Measurements from ENCODE around the gene MED26. TPM values are rescaled to one million over a fixed set of nuclear protein-coding genes. Genes with fewer than 3 reads are reported as not detected.

The MED26 gene
- total RNA-seq, 4 donors from 2014 or later, result 7.2 to 15.5 (median 8.2) TPM

DNA sequence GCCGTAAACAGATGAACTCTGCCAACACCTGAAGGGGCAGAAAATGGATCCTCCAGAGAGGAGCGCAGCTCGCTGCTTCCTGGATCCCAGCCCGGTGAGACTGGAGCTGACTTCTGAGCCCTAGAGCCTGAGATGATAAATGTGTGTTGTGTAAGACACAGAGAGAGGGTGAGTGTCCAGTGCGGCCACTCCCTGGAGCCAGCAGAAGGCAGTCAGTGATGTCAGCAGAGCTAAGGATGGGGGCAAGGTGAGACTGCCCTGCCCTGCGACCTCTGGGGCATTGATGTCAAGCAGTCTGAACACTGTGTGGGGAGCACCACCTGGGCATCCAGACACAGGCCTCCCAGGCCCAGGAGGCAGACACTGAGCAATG is 46.0 kb downstream of the MED26 start:
- TF ChIP-seq, protein P1, sequence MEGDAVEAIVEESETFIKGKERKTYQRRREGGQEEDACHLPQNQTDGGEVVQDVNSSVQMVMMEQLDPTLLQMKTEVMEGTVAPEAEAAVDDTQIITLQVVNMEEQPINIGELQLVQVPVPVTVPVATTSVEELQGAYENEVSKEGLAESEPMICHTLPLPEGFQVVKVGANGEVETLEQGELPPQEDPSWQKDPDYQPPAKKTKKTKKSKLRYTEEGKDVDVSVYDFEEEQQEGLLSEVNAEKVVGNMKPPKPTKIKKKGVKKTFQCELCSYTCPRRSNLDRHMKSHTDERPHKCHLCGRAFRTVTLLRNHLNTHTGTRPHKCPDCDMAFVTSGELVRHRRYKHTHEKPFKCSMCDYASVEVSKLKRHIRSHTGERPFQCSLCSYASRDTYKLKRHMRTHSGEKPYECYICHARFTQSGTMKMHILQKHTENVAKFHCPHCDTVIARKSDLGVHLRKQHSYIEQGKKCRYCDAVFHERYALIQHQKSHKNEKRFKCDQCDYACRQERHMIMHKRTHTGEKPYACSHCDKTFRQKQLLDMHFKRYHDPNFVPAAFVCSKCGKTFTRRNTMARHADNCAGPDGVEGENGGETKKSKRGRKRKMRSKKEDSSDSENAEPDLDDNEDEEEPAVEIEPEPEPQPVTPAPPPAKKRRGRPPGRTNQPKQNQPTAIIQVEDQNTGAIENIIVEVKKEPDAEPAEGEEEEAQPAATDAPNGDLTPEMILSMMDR (IDR thresholded peaks at IDR 0.05), result no peak
- peak; percentile 82 for ATAC-seq (ENCODE audit: low FRiP score)
- DNase-seq (ENCODE audit: low spot score), result no peak

DNA sequence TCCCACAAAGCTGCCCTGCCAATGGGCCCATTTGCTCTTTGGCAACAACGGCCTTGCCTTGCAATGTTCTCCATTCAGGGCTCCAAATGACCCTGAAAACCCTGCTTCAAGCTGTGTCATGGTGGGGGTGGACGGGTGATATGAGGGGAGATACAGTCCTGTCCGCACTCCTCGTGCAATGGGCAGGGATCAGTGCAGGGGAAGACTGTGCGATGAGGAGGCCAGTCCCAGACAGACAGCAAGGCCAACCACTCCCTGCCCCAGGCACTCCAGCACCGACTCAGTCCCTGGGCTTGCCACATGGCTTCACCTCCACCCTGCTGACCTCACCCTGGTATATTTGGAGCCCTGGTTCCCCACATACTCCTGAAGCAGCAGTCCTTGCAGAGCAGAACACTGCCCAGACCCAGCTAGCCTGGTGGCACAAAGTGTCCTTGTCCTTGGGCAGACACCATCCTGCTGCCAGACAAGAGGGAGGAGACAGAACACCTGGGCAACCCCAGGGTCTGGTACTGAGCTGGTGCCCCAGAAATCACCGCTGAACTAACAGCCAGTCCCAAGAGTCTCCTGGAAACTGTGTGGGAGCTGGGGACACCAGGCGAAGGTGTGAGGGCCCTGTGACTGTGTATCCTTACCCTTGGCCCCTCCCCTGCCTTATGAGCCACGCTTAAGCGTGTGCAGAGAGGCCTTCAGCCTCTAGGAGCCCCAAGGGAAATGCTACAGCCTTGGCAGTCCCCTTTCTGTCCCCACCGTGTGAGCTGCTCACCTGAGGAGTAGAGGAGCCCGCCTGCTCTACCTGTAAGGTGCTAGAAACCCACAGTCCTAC is 46.6 kb downstream of the MED26 start:
- no peak for DNase-seq (ENCODE audit: low spot score)
- ATAC-seq (ENCODE audit: low FRiP score), result peak; percentile 25
- TF ChIP-seq, protein P1 (IDR thresholded peaks at IDR 0.05), result no peak

DNA sequence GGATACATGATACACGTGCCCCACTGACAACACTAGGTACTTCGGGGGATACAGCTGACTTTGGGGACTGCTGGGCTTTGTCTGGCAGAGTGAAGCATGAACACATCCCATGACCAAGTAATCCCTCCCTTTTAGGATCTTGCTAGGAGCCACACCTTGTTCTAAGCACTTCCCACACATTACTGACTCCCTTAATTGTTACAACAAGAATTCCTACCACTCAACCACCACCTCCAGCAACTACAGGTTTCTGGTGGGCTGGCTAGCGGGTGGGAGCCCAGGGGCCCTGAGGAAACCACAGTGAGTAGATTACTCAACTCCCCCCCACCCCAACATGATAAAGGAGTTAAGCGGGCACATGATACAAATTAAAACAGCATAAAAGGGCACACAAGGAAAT is 48.6 kb downstream of the MED26 start:
- DNase-seq (ENCODE audit: low spot score), result no peak
- TF ChIP-seq, protein P1 (IDR thresholded peaks at IDR 0.05), result no peak
- ATAC-seq (ENCODE audit: low FRiP score), result no peak

DNA sequence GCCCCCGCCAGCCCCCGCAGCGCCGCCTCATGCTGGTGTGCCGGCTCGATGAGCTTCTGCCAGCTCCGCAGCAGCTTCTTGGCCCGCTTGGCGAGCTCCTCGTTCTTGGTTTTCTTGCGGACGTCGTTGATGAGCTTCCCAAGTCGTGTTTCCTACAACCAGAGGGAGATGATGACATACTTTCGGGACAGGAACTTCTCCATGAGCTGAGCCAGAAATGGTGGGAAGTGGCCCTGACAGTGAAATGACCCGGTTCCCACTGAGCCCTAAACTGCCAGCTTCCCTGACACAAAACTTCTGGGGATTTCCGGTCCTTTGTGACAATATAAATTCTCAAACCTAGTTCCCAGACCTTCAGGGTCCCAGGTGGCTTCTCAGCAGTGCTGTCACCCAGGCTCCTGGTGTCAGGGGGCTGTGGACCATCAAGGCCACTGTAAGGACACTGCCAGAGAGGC is 50.4 kb downstream of the MED26 start:
- no peak for ATAC-seq (ENCODE audit: low FRiP score)
- no peak for DNase-seq (ENCODE audit: low spot score)
- TF ChIP-seq, protein P1 (IDR thresholded peaks at IDR 0.05), result no peak

DNA sequence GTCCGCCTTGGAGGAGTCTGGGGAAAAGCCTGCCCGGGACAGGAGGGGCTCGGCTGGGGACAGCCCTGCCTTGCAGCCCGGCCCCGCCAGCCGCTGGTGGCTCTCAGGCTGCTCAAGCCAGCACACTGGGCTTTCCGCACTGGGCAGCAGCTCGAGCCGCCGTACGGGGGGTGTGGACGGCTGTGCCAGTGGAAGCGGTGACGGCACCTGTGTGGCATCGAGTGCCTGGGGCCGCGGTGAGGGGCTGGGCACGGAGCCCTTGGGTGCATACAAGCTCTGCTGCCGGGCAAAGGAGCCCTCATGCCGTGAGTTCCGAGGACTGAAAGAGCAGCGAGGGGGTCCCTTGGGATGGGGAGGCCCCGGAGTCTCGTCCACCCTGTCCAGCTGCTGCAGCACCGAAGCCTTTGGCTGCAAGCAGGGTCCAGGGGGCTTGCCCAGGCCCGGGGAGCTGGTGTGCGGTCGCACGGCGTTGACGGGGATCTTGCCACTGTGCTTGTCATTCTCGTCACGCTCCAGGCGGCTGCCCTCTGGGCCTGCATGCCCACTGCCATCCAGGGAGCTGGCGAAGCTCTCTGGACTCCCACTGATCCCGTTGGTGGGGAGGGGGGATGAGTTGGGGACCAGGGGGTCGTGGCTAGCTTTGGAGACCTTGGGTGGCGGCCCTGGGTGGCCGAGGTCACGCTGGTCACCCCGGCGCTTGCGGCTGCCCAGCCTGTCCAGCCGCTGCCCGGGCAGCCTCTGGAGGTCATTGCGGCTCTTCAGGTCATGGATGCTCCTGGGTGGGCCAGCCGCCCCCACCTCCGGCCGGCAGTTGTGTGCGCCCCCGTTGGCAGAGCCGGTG is 51.1 kb downstream of the MED26 start:
- TF ChIP-seq, protein P1 (IDR thresholded peaks at IDR 0.05), result no peak
- ATAC-seq (ENCODE audit: low FRiP score), result no peak

DNA sequence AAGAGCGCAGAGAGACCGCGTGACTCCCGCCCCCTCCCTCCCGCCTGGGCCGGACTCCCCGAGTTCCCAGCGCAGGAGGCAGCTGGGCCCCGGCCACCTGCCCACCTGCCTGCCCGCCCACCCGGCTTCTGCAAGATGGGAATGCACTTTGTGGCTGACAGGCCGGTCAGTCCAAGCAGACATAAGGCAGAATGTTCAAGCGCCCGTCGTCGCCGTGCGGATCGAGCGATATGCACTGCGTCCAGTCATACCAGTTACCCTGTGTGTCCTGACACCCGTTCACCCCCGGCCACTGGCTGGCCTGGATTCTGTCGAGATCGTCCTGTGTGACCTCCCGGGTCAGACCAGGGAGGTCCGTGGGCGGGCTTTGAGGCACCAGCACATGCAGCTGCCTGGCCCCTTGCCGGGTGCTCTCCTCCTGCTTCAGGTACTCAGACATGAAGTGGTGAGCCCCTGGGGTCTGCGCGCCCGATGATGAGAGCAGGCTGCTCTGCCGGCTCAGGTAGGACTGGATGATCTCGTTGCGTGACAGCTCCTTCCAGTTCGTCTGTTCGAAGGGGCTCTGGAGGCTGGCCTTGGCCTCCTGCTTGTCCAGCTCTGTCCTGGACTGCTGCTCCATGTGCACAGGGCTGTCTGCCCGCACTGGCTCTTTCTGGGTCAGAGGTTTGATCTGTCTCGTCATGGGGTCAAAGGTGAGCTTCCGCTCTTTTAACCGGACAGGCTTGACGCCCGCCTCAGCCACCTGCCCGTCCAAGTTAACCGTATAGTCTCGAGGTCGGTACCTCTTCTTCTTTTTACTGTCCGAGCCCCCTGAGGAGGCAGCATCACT is 51.9 kb downstream of the MED26 start:
- ATAC-seq (ENCODE audit: low FRiP score), result no peak
- TF ChIP-seq, protein P1 (IDR thresholded peaks at IDR 0.05), result no peak
- DNase-seq (ENCODE audit: low spot score), result no peak

More for the DNA sequence above, 51.1 kb downstream of the MED26 start:
- DNase-seq (ENCODE audit: low spot score), result no peak
